OCI-LY7 (cell line): ENCODE data around the gene HS3ST5. TPM values are rescaled to one million over a fixed set of nuclear protein-coding genes. Genes with fewer than 3 reads are reported as not detected.

ENCODE experiments used
- BruUV-seq: library from RNA; stranded (reverse); fragments of 400-500 nt; replicated peaks from 2 replicates; lab custom pipeline; 2021; lab: Mats Ljungman, UMichigan
- CTCF ChIA-PET: fragments of 300-600 bp; sonication (Branson Sonifier 250); formaldehyde crosslinking; loops from one replicate; lab custom pipeline; 2022; ENCODE audit warnings: antibody characterized with exemption; ENCODE audit not compliant: unreplicated experiment; lab: Charles Lee
- POLR2A ChIA-PET: fragments of 300-600 bp; sonication (Branson Sonifier 250); formaldehyde crosslinking; loops from one replicate; lab custom pipeline; 2022; ENCODE audit warnings: antibody characterized with exemption; lab: Charles Lee
- DNase-seq: peaks from one replicate; pipeline ENCODE4 v3.0.0-alpha.2; 2015; ENCODE audit warnings: low spot score
- H2AFZ ChIP-seq: fragments of 200-600 bp; sonication (generic), shearing (Covaris generic); 2 replicates; pipeline ENCODE4 v1.6.1; 2014; ENCODE audit warnings: mild to moderate bottlenecking, antibody characterized with exemption, low read length, moderate library complexity
- H3K27ac ChIP-seq: fragments of 200-600 bp; sonication (generic); 2 replicates; pipeline ENCODE4 v1.5.1; 2014; ENCODE audit warnings: mixed run types, low read depth, mild to moderate bottlenecking, moderate library complexity, low read length, inconsistent platforms; ENCODE audit not compliant: poor library complexity, severe bottlenecking
- H3K36me3 ChIP-seq: fragments of 200-600 bp; sonication (generic); 2 replicates; pipeline ENCODE4 v1.6.1; 2014; ENCODE audit warnings: mild to moderate bottlenecking, antibody characterized with exemption, low read length, moderate library complexity, mixed read lengths; ENCODE audit not compliant: insufficient read depth
- H3K4me1 ChIP-seq: fragments of 200-600 bp; sonication (generic); 2 replicates; pipeline ENCODE4 v1.5.1; 2014; ENCODE audit warnings: mild to moderate bottlenecking, low read length; ENCODE audit not compliant: insufficient read depth, poor library complexity, severe bottlenecking
- H3K4me2 ChIP-seq: fragments of 200-600 bp; sonication (generic); 2 replicates; pipeline ENCODE4 v1.6.1; 2014; ENCODE audit warnings: mild to moderate bottlenecking, low read length
- H3K4me3 ChIP-seq: fragments of 200-600 bp; sonication (generic); 2 replicates; pipeline ENCODE4 v1.5.1; 2014; ENCODE audit warnings: mild to moderate bottlenecking, low read depth, low read length; ENCODE audit not compliant: poor library complexity, severe bottlenecking
- H3K79me2 ChIP-seq: fragments of 200-600 bp; sonication (generic); 2 replicates; pipeline ENCODE4 v1.6.1; 2016; ENCODE audit warnings: low read depth, mild to moderate bottlenecking, low read length, moderate library complexity, mixed read lengths; ENCODE audit not compliant: insufficient read depth
- H3K9me2 ChIP-seq: fragments of 200-600 bp; sonication (generic); 2 replicates; pipeline ENCODE4 v1.6.1; 2016; ENCODE audit warnings: mild to moderate bottlenecking, low read length, mixed read lengths; ENCODE audit not compliant: insufficient read depth
- H3K9me3 ChIP-seq: fragments of 200-600 bp; sonication (generic); 2 replicates; pipeline ENCODE4 v1.6.1; 2014; ENCODE audit warnings: mild to moderate bottlenecking, mixed run types, low read length, mixed read lengths
- H4K20me1 ChIP-seq: fragments of 200-600 bp; sonication (generic); 2 replicates; pipeline ENCODE4 v1.6.1; 2014; ENCODE audit warnings: mild to moderate bottlenecking, antibody characterized with exemption, low read length, moderate library complexity, mixed read lengths; ENCODE audit not compliant: insufficient read depth
- EZH2phosphoT487 ChIP-seq: fragments of 200-600 bp; sonication (generic); IDR thresholded peaks from 2 replicates; pipeline ENCODE4 v1.6.1; 2018; ENCODE audit warnings: low read depth, borderline replicate concordance, mild to moderate bottlenecking, mixed run types, antibody characterized with exemption, low read length, moderate library complexity, mixed read lengths
- intact Hi-C: fragments of 100-400 bp; cut with micrococcal nuclease; formaldehyde crosslinking; loops from one replicate; pipeline ENCODE4 v1.10.0; 2022; ENCODE audit not compliant: unreplicated experiment
- total RNA-seq, 2 experiments: library from RNA; depleted of rRNA in 1 of 2; stranded (reverse); fragments of >200 nt in 1 of 2; shearing (Covaris generic) in 1 of 2; gene quantifications; 2 replicates each; pipeline ENCODE4 v1.2.3, GENCODE V29; 2014 to 2022
- TF ChIP-seq, protein P1 (sequence below): fragments of 200-600 bp; sonication (generic); conservative IDR thresholded peaks from 2 replicates; pipeline ENCODE4 v1.5.1; 2014; ENCODE audit warnings: mild to moderate bottlenecking, antibody characterized with exemption, low read length, moderate library complexity, mixed read lengths

The HS3ST5 gene
- total RNA-seq, 2 experiments from 2014 or later, result not detected

DNA sequence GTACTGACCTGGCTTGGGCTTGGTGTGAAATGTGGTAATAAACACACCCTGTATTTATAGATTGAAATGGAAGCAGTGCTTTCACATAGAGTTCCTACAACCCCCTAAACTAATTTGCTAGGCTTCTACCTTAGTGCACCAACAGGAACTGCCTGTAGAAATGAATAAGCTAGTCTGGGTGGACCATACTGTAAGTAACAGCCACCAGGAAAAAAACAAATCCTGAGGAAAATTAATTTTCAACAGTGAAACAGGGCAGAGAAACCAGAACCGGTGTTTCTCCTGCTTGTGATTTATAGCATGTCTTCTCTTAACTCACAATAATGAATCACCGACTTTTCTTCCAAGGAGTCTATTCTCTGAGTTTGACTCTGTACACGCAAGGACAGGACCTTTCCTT is 187.1 kb downstream of the HS3ST5 start:
- BruUV-seq, result no TSS peak
- intact Hi-C loops, result no loop called here

DNA sequence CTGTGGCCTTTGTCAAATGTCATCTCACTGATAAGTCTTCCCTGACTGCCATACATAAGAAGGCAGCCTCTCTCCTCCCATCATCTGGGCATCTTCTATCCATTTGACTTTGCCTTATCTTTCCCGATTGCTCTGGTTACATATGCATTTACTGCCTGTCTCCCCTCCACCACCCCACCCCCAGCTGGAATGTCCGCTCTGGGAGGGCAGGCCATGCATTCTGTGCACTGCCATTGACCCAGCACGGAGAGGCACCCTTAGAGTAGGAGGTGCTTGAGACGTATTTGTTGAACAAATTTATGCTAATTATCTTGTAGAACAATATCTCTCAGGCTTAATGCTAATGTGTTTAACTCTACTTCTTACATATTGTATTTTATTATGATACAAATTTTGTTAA is 188.0 kb downstream of the HS3ST5 start:
- H4K20me1 ChIP-seq, result no peaks in the 10 kb centered on the region
- H3K9me2 ChIP-seq, result no peaks in the 10 kb centered on the region
- intact Hi-C loops, result no loop called here
- H3K79me2 ChIP-seq, result no peaks in the 10 kb centered on the region
- H3K4me2 ChIP-seq, result no peak overlapping the region
- H3K9me3 ChIP-seq, result no peaks in the 10 kb centered on the region
- H2AFZ ChIP-seq, result no peak overlapping the region
- H3K4me3 ChIP-seq, result no peak overlapping the region
- no peak overlapping the region for H3K27ac ChIP-seq
- TF ChIP-seq, protein P1, sequence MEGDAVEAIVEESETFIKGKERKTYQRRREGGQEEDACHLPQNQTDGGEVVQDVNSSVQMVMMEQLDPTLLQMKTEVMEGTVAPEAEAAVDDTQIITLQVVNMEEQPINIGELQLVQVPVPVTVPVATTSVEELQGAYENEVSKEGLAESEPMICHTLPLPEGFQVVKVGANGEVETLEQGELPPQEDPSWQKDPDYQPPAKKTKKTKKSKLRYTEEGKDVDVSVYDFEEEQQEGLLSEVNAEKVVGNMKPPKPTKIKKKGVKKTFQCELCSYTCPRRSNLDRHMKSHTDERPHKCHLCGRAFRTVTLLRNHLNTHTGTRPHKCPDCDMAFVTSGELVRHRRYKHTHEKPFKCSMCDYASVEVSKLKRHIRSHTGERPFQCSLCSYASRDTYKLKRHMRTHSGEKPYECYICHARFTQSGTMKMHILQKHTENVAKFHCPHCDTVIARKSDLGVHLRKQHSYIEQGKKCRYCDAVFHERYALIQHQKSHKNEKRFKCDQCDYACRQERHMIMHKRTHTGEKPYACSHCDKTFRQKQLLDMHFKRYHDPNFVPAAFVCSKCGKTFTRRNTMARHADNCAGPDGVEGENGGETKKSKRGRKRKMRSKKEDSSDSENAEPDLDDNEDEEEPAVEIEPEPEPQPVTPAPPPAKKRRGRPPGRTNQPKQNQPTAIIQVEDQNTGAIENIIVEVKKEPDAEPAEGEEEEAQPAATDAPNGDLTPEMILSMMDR, result no peak
- no peak for TF ChIP-seq EZH2phosphoT487
- no TSS peak for BruUV-seq
- no peaks in the 10 kb centered on the region for H3K4me1 ChIP-seq
- DNase-seq, result no peak
- POLR2A ChIA-PET, result no interaction called here
- no peaks in the 10 kb centered on the region for H3K36me3 ChIP-seq
- CTCF ChIA-PET, result no interaction called here

More for the DNA sequence above, 187.1 kb downstream of the HS3ST5 start:
- no peak overlapping the region for H3K4me3 ChIP-seq
- H2AFZ ChIP-seq, result no peak overlapping the region
- DNase-seq, result no peak
- H3K4me1 ChIP-seq, result no peaks in the 10 kb centered on the region
- POLR2A ChIA-PET, result interaction anchor here (0.5 kb wide), 1 partner anchor 1467 kb away, joined by 3 read pairs; no protein-coding TSS in a partner anchor
- H4K20me1 ChIP-seq, result no peaks in the 10 kb centered on the region
- CTCF ChIA-PET, result no interaction called here
- H3K4me2 ChIP-seq, result no peak overlapping the region
- no peaks in the 10 kb centered on the region for H3K79me2 ChIP-seq
- H3K9me2 ChIP-seq, result no peaks in the 10 kb centered on the region
- no peaks in the 10 kb centered on the region for H3K9me3 ChIP-seq
- no peaks in the 10 kb centered on the region for H3K36me3 ChIP-seq
- H3K27ac ChIP-seq, result no peak overlapping the region
- TF ChIP-seq EZH2phosphoT487, result no peak
- TF ChIP-seq, protein P1, result no peak

DNA sequence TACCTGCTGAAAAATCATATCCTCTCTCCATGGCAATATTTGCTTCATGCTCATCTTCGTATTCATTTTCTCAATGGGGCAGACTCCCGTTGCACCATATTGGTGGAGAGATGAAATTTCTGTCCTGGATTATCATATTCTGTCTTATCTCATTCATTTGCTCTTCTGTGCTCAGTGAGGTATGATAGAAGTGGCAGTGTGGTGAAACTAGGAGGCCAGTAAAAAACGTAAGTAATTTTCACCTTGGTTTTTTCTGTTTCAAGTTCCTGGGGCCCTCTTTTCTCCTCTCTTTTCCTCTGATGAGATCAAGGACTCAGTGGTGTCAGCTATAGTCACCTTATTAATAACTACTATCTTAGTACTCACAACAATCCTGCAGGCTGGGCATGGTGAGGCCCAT is 189.4 kb downstream of the HS3ST5 start:
- no peaks in the 10 kb centered on the region for H3K36me3 ChIP-seq
- no peak overlapping the region for H2AFZ ChIP-seq
- H3K27ac ChIP-seq, result no peak overlapping the region
- H3K9me3 ChIP-seq, result no peaks in the 10 kb centered on the region
- H3K4me3 ChIP-seq, result no peak overlapping the region
- H4K20me1 ChIP-seq, result no peaks in the 10 kb centered on the region
- no peak for TF ChIP-seq EZH2phosphoT487
- TF ChIP-seq, protein P1, result no peak
- ChIA-PET POLR2A (no interaction called here), CTCF (no interaction called here)
- no peaks in the 10 kb centered on the region for H3K9me2 ChIP-seq
- no TSS peak for BruUV-seq
- intact Hi-C loops, result no loop called here
- no peak for DNase-seq
- H3K4me2 ChIP-seq, result no peak overlapping the region
- H3K4me1 ChIP-seq, result no peaks in the 10 kb centered on the region
- no peaks in the 10 kb centered on the region for H3K79me2 ChIP-seq
